Ishikawa (cell line): ENCODE results near the gene TBC1D2.

Experiments used
- CEBPB ChIP-seq: IDR thresholded peaks from 2 replicates; pipeline ENCODE4 v1.6.1; 2012
- CREB1 ChIP-seq: IDR thresholded peaks from 2 replicates; pipeline ENCODE4 v1.6.1; 2012; ENCODE audit warnings: low read depth
- EGR1 ChIP-seq: IDR thresholded peaks from 2 replicates; pipeline ENCODE4 v1.6.1; 2012
- EP300 ChIP-seq: IDR thresholded peaks from 2 replicates; pipeline ENCODE4 v1.6.1; 2012; ENCODE audit warnings: borderline replicate concordance
- FOXM1 ChIP-seq: IDR thresholded peaks from 2 replicates; pipeline ENCODE4 v1.6.1; 2012; ENCODE audit warnings: low read depth, borderline replicate concordance
- NFIC ChIP-seq: IDR thresholded peaks from 2 replicates; pipeline ENCODE4 v1.6.1; 2012
- TAF1 ChIP-seq: IDR thresholded peaks from 2 replicates; pipeline ENCODE4 v1.6.1; 2012; ENCODE audit warnings: low read depth, mild to moderate bottlenecking
- TCF12 ChIP-seq: IDR thresholded peaks from 2 replicates; pipeline ENCODE4 v1.6.1; 2012; ENCODE audit warnings: low read depth
- TEAD4 ChIP-seq: IDR thresholded peaks from 2 replicates; pipeline ENCODE4 v1.6.1; 2012
- USF1 ChIP-seq: IDR thresholded peaks from 2 replicates; pipeline ENCODE4 v1.6.1; 2012
- YY1 ChIP-seq: IDR thresholded peaks from 2 replicates; pipeline ENCODE4 v1.6.1; 2012; ENCODE audit warnings: low read depth

GRCh38 chr9:98190757-98191105, 64.7 kb downstream of the TBC1D2 start:
- TF ChIP-seq CEBPB (no peak), TEAD4 (no peak), EGR1 (no peak), CREB1 (no peak), FOXM1 (no peak), YY1 (no peak), USF1 (no peak), TAF1 (no peak), TCF12 (no peak), NFIC (no peak), EP300 (no peak)
